Medulla oblongata (tissue), 1 donor: ENCODE results near the gene RPL35A.
"Not testable (repeated sequence)": the region's sequence is repeated elsewhere in the genome, so short reads cannot be mapped to it uniquely, and the experiment has no call there.

Experiments used
- DNase-seq: peaks from one replicate; pipeline ENCODE4 v3.0.0-alpha.2; 2015; ENCODE audit errors: extremely low spot score

Gene RPL35A

GRCh38 chr3:197952440-197952839 lies 2.5 kb downstream of the RPL35A start:
- no peak for DNase-seq

GRCh38 chr3:197953325-197953724 lies 3.3 kb downstream of the RPL35A start:
- DNase-seq, result no peak

- peak; percentile 41 for DNase-seq
These were observed 3.9 kb downstream of the RPL35A start for GRCh38 chr3:197953881-197954280.

- no peak for DNase-seq
These were observed 6.0 kb downstream of the RPL35A start for GRCh38 chr3:197955892-197956477.

GRCh38 chr3:197956626-197956988 lies 6.6 kb downstream of the RPL35A start:
- DNase-seq, result no peak

GRCh38 chr3:197957790-197958133 lies 7.8 kb downstream of the RPL35A start:
- no peak for DNase-seq

GRCh38 chr3:197958346-197958745 lies 8.4 kb downstream of the RPL35A start:
- DNase-seq, result no peak

GRCh38 chr3:197958848-197959247 lies 8.9 kb downstream of the RPL35A start:
- DNase-seq, result not testable (repeated sequence)

GRCh38 chr3:197959500-197959890 lies 9.5 kb downstream of the RPL35A start:
- DNase-seq, result peak; percentile 33

GRCh38 chr3:197959891-197960693 lies 10.1 kb downstream of the RPL35A start, which contains the start of gene LMLN:
Gene LMLN (plus strand): TSS chr3:197960217. CDS start chr3:197960246, 29 bp downstream.
- peak; percentile 98 for DNase-seq

GRCh38 chr3:197960694-197961581 lies 10.9 kb downstream of the RPL35A start:
- DNase-seq, result no peak

GRCh38 chr3:197961582-197961945 lies 11.6 kb downstream of the RPL35A start:
- DNase-seq, result no peak

- no peak for DNase-seq
These were observed 13.1 kb downstream of the RPL35A start for GRCh38 chr3:197963019-197963637.

- DNase-seq, result not testable (repeated sequence)
These were observed 17.5 kb downstream of the RPL35A start for GRCh38 chr3:197967337-197967989.

GRCh38 chr3:197970588-197970987 lies 20.6 kb downstream of the RPL35A start:
- DNase-seq, result no peak

- DNase-seq, result no peak
These were observed 24.0 kb downstream of the RPL35A start for GRCh38 chr3:197974016-197974415.

GRCh38 chr3:197975311-197975710 lies 25.3 kb downstream of the RPL35A start:
- DNase-seq, result no peak

- DNase-seq, result no peak
These were observed 33.1 kb downstream of the RPL35A start for GRCh38 chr3:197983076-197983475.

- DNase-seq, result no peak
These were observed 39.7 kb downstream of the RPL35A start for GRCh38 chr3:197989651-197990050.

- no peak for DNase-seq
These were observed 44.7 kb downstream of the RPL35A start for GRCh38 chr3:197994736-197995135.

GRCh38 chr3:197996855-197997254 lies 46.9 kb downstream of the RPL35A start:
- DNase-seq, result no peak

- DNase-seq, result no peak
These were observed 47.9 kb downstream of the RPL35A start for GRCh38 chr3:197997936-197998335.
